Pancreas (tissue), 10 donors: ENCODE data around the gene HIVEP1. TPM values are rescaled to one million over a fixed set of nuclear protein-coding genes. Genes with fewer than 3 reads are reported as not detected.
"Not testable (repeated sequence)": the region's sequence is repeated elsewhere in the genome, so short reads cannot be mapped to it uniquely, and the experiment has no call there.

Source experiments
- ATAC-seq, 4 donors: fragments of 200-7000 bp; cut with Tn5 transposase; one replicate each; pipeline versions ENCODE4 v1.8.0 to v1.9.1; 2020; ENCODE audit warnings: mild to moderate bottlenecking in 4 of 4, moderate library complexity in 4 of 4
- DNase-seq, 6 donors: peaks; one replicate each; pipeline ENCODE4 v3.0.0-alpha.2; 2020
- FAIRE-seq: peaks from 2 replicates; lab custom pipeline; 2012; peaks lifted over from hg19 to GRCh38; lab: Jason Lieb, UNC
- H3K27ac ChIP-seq, 4 donors: fragments of 200-600 bp; sonication (generic); 1 replicate in 3 of 4; 2 replicates in 1 of 4; pipeline versions ENCODE4 v1.5.0 to v1.8.0; 2020
- H3K27me3 ChIP-seq, 4 donors: fragments of 200-600 bp; one replicate each; pipeline ENCODE4 v1.8.0; 2021
- H3K36me3 ChIP-seq, 3 donors: fragments of 200-600 bp; sonication (generic) in 1 of 3; one replicate each; pipeline versions ENCODE4 v1.5.0 to v1.8.0; 2020 to 2021
- H3K4me1 ChIP-seq, 3 donors: fragments of 200-600 bp; one replicate each; pipeline ENCODE4 v1.8.0; 2021
- H3K4me3 ChIP-seq, 4 donors: fragments of 200-600 bp; sonication (generic) in 2 of 4; one replicate each; pipeline versions ENCODE4 v1.5.0 to v1.8.0; 2020 to 2021
- H3K9me3 ChIP-seq, 4 donors: fragments of 200-600 bp; one replicate each; pipeline ENCODE4 v1.8.0; 2021
- WGBS, 2 donors: extraction: QIAGEN DNeasy Blood & Tissue Kit; methylation state at CpG; one replicate each; pipeline ENCODE4 v1.1.7; 2013; 5-methylcytosine and 5-hydroxymethylcytosine counted together
- intact Hi-C, 3 donors: fragments of 100-400 bp; cut with DNase I; formaldehyde crosslinking; loops; one replicate each; pipeline versions ENCODE4 v1.11.1 to v1.14.2; 2022
- polyA plus RNA-seq, 2 donors: library from polyadenylated mRNA; stranded (reverse); fragments of 200-250 nt; gene quantifications; one replicate each; pipeline ENCODE4 v1.2.3, GENCODE V29; 2013
- total RNA-seq, 6 donors: library from RNA; stranded (reverse); fragmentation: NEBNext Ultra II Directional in 4 of 6; extraction: Animal tissue kit (Norgen Biotek cat#: 25700) in 4 of 6; gene quantifications; one replicate each; pipeline versions ENCODE4 v1.2.1 to v1.2.4, GENCODE V29; 2021 to 2023
- TF ChIP-seq, protein P1 (sequence below), 4 donors: fragments of 200-600 bp; sonication (generic) in 3 of 4; IDR thresholded peaks; one replicate each; pipeline versions ENCODE4 v1.5.0 to v1.8.0; 2021; ENCODE audit warnings: antibody characterized with exemption in 4 of 4
- donor health status: healthy with polysubstance abuse.
- donor health status: DM: no; HTN: no; CAD: no; lungs with moderate emphysema.
- donor health status: DM: no; HTN: no; CAD: no.
- donor health status: control.
- donor health status: control.
- donor health status: Bipolar disorder and iron deficiency.
- donor health status: DM: yes; HTN: yes; CAD: no.
- donor health status: DM: no; HTN: no; CAD: no.
- donor health status: DM: no; HTN: no; CAD: no.
- donor health status: DM: yes; HTN: yes; CAD: no.

Gene HIVEP1
- total and polyA plus RNA-seq, 8 donors, result 3.8 to 17.7 (median 9.2) TPM

DNA sequence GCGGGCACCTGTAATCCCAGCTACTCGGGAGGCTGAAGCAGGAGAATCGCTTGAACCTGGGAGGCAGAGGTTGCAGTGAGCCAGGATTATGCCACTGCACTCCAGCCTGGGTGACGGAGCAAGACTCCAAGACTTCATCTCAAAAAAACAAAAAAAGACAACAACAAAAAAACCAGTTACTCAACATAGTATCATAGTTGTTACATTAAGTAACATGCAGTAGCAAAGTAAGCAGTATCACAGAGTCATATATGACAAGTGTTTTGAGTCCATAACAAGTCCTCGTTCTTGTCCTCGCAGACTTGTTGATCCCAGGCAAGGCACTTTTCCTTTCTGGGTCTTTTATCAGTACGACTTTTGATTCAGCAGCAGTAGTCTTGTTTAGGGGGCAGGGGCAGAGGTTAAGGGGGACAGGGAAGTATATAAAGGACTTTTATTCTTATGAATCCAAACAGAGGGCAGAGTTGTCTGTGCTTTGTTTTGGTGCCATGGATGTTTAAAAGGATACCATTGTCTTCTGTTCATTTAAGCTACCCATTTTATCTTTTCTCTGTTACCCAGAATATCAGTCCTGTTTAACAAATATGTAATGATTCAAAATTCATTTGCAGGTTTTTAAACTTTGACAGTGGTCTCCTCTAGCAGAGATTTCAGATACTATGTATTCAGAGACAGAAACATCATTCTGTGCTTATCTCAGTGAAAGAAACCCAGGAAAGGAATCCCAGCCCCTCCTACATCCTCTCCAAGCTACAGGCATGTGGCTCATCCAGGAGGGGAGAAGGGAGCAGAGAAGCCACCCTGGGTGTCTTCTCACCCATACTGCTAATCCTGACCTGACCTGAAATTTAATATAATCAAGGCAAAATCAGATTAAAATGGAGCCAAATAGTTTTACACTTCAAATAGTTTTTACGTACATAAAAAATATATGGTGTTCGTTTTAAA is 140.2 kb downstream of the HIVEP1 start:
- Histone ChIP-seq H3K27me3 (no peaks in the 10 kb centered on the region), H3K4me1 (peaks cover 0 to 2% (median 0%) of the 10 kb centered on the region in 3 donors), H3K9me3 (no peaks in the 10 kb centered on the region), H3K27ac (no peak overlapping the region), H3K4me3 (no peak overlapping the region), H3K36me3 (no peaks in the 10 kb centered on the region)
- no peak for FAIRE-seq
- 83 to 84% methylated on average over 9 of the region's 9 CpGs for WGBS, 2 donors
- no peak for DNase-seq
- TF ChIP-seq, protein P1, sequence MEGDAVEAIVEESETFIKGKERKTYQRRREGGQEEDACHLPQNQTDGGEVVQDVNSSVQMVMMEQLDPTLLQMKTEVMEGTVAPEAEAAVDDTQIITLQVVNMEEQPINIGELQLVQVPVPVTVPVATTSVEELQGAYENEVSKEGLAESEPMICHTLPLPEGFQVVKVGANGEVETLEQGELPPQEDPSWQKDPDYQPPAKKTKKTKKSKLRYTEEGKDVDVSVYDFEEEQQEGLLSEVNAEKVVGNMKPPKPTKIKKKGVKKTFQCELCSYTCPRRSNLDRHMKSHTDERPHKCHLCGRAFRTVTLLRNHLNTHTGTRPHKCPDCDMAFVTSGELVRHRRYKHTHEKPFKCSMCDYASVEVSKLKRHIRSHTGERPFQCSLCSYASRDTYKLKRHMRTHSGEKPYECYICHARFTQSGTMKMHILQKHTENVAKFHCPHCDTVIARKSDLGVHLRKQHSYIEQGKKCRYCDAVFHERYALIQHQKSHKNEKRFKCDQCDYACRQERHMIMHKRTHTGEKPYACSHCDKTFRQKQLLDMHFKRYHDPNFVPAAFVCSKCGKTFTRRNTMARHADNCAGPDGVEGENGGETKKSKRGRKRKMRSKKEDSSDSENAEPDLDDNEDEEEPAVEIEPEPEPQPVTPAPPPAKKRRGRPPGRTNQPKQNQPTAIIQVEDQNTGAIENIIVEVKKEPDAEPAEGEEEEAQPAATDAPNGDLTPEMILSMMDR (IDR thresholded peaks at IDR 0.05), result no peak
- no peak for ATAC-seq
- intact Hi-C loops, result no loop called here

DNA sequence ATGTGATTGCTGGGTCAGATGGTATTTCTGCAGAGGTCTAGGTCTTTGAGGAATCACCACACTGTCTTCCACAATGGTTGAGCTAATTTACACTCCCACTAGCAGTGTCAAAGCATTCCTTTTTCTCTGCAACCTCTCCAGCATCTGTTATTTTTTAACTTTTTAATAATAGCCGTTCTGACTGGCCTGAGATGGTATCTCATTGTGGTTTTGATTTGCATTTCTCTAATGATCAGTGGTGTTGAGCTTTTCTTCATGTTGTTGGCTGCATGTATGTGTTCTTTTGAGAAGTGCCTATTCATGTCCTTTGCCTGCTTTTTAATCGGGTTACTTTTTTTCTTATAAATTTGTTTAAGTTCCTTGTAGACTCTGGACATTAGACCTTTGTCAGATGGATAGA is 143.7 kb downstream of the HIVEP1 start:
- DNase-seq, H3K36me3 ChIP-seq, intact Hi-C loops, H3K27me3 ChIP-seq, ATAC-seq, H3K4me3 ChIP-seq, FAIRE-seq, H3K27ac ChIP-seq, H3K9me3 ChIP-seq, H3K4me1 ChIP-seq: not testable (repeated sequence)
- whole genome bisulfite sequencing, 2 donors, result 86 to 88% methylated on average over 2 of the region's 2 CpGs

DNA sequence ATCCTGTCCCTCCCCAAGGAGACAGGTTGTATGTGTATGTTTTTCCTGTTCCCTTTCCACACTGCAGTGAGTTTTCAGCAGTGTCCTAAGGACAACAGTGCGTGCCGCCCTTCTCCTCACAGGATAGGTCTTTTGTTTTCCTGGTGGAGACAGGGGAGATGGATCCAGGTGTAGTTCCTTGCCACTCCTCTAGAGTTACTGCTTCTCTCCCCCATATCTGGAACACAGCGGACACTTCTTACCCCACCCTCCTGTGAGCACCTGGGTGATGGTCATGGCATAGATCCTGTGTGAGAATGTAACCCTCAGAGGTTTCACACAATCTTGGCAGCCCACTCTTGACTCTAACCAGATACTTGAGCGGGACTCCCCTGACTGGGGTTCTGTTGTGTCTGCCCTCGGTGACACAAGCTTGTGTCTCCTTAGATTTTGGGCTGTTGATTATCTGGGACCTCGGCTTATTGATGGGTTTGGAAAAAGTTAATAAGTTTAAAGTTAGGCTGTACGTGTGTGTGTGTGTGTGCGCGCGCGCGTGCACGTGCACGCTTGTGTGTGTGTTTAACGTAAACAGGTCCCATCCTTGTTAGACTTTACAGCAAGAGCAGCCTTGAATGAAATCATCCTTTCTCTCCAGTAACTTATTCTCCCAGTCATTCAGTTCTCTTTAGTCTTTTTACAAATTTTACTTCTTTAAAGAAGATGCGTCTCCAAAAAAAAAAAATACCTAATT is 146.7 kb downstream of the HIVEP1 start:
- Histone ChIP-seq H3K27ac (no peak overlapping the region), H3K9me3 (no peaks in the 10 kb centered on the region)
- no peak for FAIRE-seq

DNA sequence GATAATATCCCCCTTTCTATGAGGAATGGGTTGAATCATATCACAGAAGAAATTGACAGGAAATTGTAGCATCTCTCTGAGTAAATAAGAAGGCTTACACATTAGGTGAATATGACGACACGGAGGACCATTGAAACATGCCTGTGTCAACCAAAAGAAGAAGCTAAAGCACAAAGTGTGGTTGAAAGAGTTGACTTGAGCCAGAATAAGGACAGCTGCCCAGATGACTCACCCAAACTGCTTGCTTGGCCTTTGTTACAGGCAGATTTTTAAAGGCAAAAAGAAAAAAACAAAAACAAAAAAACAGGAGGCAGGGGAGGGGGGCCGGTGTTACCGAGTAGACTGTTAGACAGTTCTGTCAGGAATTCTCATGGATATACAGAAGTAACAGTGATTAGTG is 148.2 kb downstream of the HIVEP1 start:
- intact Hi-C loops, result no loop called here
- TF ChIP-seq, protein P1 (IDR thresholded peaks at IDR 0.05), result no peak
- H3K36me3 ChIP-seq, result peaks cover 0 to 22% (median 6%) of the 10 kb centered on the region in 3 donors
- ATAC-seq (no peak), FAIRE-seq (no peak), DNase-seq (no peak)
- no peaks in the 10 kb centered on the region for H3K4me1 ChIP-seq
- 93 to 95% methylated on average over 4 of the region's 4 CpGs for WGBS, 2 donors
- no peaks in the 10 kb centered on the region for H3K27me3 ChIP-seq
- H3K4me3 ChIP-seq, result no peak overlapping the region
- H3K27ac ChIP-seq, result no peak overlapping the region
- no peaks in the 10 kb centered on the region for H3K9me3 ChIP-seq

More for the DNA sequence above, 146.7 kb downstream of the HIVEP1 start:
- H3K36me3 ChIP-seq, result peaks cover 0 to 16% (median 2%) of the 10 kb centered on the region in 3 donors
- DNase-seq (no peak), ATAC-seq (no peak)
- 96% methylated on average over 16 of the region's 16 CpGs for WGBS, 2 donors
- H3K4me1 ChIP-seq, result no peaks in the 10 kb centered on the region
- TF ChIP-seq, protein P1 (IDR thresholded peaks at IDR 0.05), result no peak
- intact Hi-C loops, result no loop called here
- no peaks in the 10 kb centered on the region for H3K27me3 ChIP-seq
- no peak overlapping the region for H3K4me3 ChIP-seq

DNA sequence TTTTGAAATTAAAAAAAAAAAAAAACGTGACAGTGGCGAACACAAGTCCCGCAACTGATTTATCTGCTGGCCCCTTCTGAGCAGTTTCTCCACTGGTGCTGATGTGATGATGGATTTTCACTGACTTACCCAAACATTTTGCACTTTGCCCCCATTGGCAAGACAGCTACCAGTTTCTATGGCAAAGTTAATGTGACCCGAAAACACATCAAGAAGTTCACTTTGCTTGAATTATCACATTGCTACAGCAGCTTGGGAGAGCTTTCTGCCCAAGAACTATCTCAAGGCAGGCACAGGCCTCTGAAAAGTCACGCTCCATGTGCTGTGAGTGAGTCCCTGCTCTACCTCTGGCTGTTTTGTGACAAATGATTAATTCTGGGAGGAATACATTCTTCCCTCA is 150.1 kb downstream of the HIVEP1 start:
- TF ChIP-seq, protein P1 (IDR thresholded peaks at IDR 0.05), result no peak
- H3K36me3 ChIP-seq, result peaks cover 0 to 22% (median 6%) of the 10 kb centered on the region in 3 donors

More for the DNA sequence above, 150.1 kb downstream of the HIVEP1 start:
- intact Hi-C loops, result no loop called here
- ATAC-seq (no peak), DNase-seq (no peak), FAIRE-seq (no peak)
- H3K27ac ChIP-seq, result no peak overlapping the region
- no peaks in the 10 kb centered on the region for H3K27me3 ChIP-seq
- H3K4me1 ChIP-seq, result no peaks in the 10 kb centered on the region
- no peak overlapping the region for H3K4me3 ChIP-seq
- H3K9me3 ChIP-seq, result no peaks in the 10 kb centered on the region
- 91 to 98% methylated on average over 5 of the region's 5 CpGs for WGBS, 2 donors
